HG03378 (cell line): Measurements from ENCODE around the gene PNPLA7.
A peak's percentile ranks its signal among the peaks of the same experiment; 100 is the strongest.
"Not testable (repeated sequence)": the region's sequence is repeated elsewhere in the genome, so short reads cannot be mapped to it uniquely, and the experiment has no call there.

Experiments used
- ATAC-seq: cut with Tn5 transposase; IDR thresholded peaks from one replicate; pipeline ENCODE4 v1.9.1; 2021; ENCODE audit warnings: mild to moderate bottlenecking, moderate library complexity; ENCODE audit not compliant: unreplicated experiment

Gene PNPLA7

GRCh38 chr9:137426018-137426681 is 124.1 kb downstream of the PNPLA7 start:
- no peak for ATAC-seq

- peak; percentile 19 for ATAC-seq
Observed at GRCh38 chr9:137423514-137424291, 126.5 kb downstream of the PNPLA7 start.

- ATAC-seq: peak; percentile 61
Observed at GRCh38 chr9:137422604-137423513, 127.3 kb downstream of the PNPLA7 start, which contains the start of the genes EXD3 and NOXA1. Gene EXD3, minus strand, starts transcription at chr9:137423162. Its CDS starts 27,805 bp downstream, at chr9:137395357. Gene NOXA1, plus strand, starts transcription at chr9:137423393. Its CDS starts 137 bp downstream, at chr9:137423530.

GRCh38 chr9:137421838-137422603 is 128.2 kb downstream of the PNPLA7 start:
- ATAC-seq: no peak

GRCh38 chr9:137417161-137418021 is 132.8 kb downstream of the PNPLA7 start:
- ATAC-seq: no peak

- ATAC-seq: no peak
Observed at GRCh38 chr9:137416563-137417151, 133.5 kb downstream of the PNPLA7 start.

- ATAC-seq: no peak
Observed at GRCh38 chr9:137416006-137416562, 134.1 kb downstream of the PNPLA7 start.

- no peak for ATAC-seq
Observed at GRCh38 chr9:137415451-137415850, 134.8 kb downstream of the PNPLA7 start.

- ATAC-seq: no peak
Observed at GRCh38 chr9:137412431-137412830, 137.8 kb downstream of the PNPLA7 start.

- ATAC-seq: no peak
Observed at GRCh38 chr9:137411645-137412380, 138.4 kb downstream of the PNPLA7 start.

GRCh38 chr9:137411260-137411644 is 138.9 kb downstream of the PNPLA7 start:
- no peak for ATAC-seq

- no peak for ATAC-seq
Observed at GRCh38 chr9:137410891-137411249, 139.3 kb downstream of the PNPLA7 start.

GRCh38 chr9:137410236-137410890 is 139.8 kb downstream of the PNPLA7 start:
- ATAC-seq: not testable (repeated sequence)
